GM19240 (cell line): ENCODE results near the gene EEPD1.
"Not testable (repeated sequence)": the region's sequence is repeated elsewhere in the genome, so short reads cannot be mapped to it uniquely, and the experiment has no call there.

ENCODE experiments used
- DNase-seq: peaks from one replicate; pipeline ENCODE4 v3.0.0; 2011; ENCODE audit warnings: low spot score; ENCODE audit not compliant: insufficient read length

The EEPD1 gene

GRCh38 chr7:36128448-36129047 is 24.5 kb upstream of the EEPD1 start:
- DNase-seq = no peak

GRCh38 chr7:36129048-36129534 is 24.0 kb upstream of the EEPD1 start:
- no peak for DNase-seq

GRCh38 chr7:36130236-36130945 is 22.7 kb upstream of the EEPD1 start:
- DNase-seq = no peak

GRCh38 chr7:36131026-36131425 is 22.0 kb upstream of the EEPD1 start:
- no peak for DNase-seq

GRCh38 chr7:36131499-36131898 is 21.6 kb upstream of the EEPD1 start:
- DNase-seq = no peak

GRCh38 chr7:36132012-36132411 is 21.0 kb upstream of the EEPD1 start:
- DNase-seq = no peak

GRCh38 chr7:36135700-36136099 is 17.4 kb upstream of the EEPD1 start:
- no peak for DNase-seq

GRCh38 chr7:36137258-36137657 is 15.8 kb upstream of the EEPD1 start:
- DNase-seq = no peak

GRCh38 chr7:36137754-36138153 is 15.3 kb upstream of the EEPD1 start:
- DNase-seq = no peak

- no peak for DNase-seq
These were observed 14.8 kb upstream of the EEPD1 start for GRCh38 chr7:36138209-36138608.

GRCh38 chr7:36141351-36141750 is 11.7 kb upstream of the EEPD1 start:
- no peak for DNase-seq

- no peak for DNase-seq
These were observed 11.2 kb upstream of the EEPD1 start for GRCh38 chr7:36141850-36142249.

- DNase-seq = no peak
These were observed 8.9 kb upstream of the EEPD1 start for GRCh38 chr7:36144189-36144588.

GRCh38 chr7:36145686-36146085 is 7.4 kb upstream of the EEPD1 start:
- no peak for DNase-seq

- no peak for DNase-seq
These were observed 5.7 kb upstream of the EEPD1 start for GRCh38 chr7:36147361-36147760.

GRCh38 chr7:36148422-36149065 is 4.5 kb upstream of the EEPD1 start:
- DNase-seq = no peak

GRCh38 chr7:36149240-36149639 is 3.8 kb upstream of the EEPD1 start:
- not testable (repeated sequence) for DNase-seq

GRCh38 chr7:36149694-36150452 is 3.2 kb upstream of the EEPD1 start:
- no peak for DNase-seq

- DNase-seq = no peak
These were observed 916 bp upstream of the EEPD1 start for GRCh38 chr7:36151921-36152755.

GRCh38 chr7:36153571-36154097 is 580 bp downstream of the EEPD1 start:
- DNase-seq = no peak
